ENCODE data around the gene KRTAP10-12. TPM values are rescaled to one million over a fixed set of nuclear protein-coding genes. Genes with fewer than 3 reads are reported as not detected.

Gene KRTAP10-12
- total RNA-seq, 1 experiment from 2014 or later = not detected

DNA sequence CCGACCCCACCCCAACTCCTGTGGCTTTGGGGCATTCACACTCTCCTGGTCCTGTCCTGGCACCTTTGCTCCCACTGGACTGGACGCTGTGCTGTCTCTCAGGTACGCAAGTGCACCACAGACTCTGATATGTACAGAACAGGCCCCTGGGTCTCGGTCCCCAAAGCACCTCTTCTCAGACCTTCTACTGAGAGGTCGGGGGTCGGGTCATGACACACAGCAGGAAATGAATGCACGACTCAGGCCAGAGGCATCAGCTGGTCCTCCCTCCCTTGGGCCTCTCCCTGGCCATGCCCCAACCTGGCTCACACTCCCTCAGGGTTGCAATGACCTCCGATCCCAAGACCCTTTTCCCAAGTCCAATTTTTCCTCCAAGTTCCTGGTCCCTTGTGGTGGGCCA lies 1.8 kb upstream of the KRTAP10-12 start:
- ChIA-PET CTCF (no interaction called here), POLR2A (ENCODE audit: unreplicated experiment) (no interaction called here)
- no peaks in the 10 kb centered on the region for H3F3A ChIP-seq (ENCODE audit: low read length, unreplicated experiment)
- H3K9ac ChIP-seq (ENCODE audit: low read length) = no peak overlapping the region
- no peak overlapping the region for H3K4me2 ChIP-seq (ENCODE audit: low read length)
- H3K9me2 ChIP-seq (replicated peaks; ENCODE audit: low read length) = no peaks in the 10 kb centered on the region
- BruUV-seq (replicated peaks) = no TSS peak
- H3K79me2 ChIP-seq (ENCODE audit: low read length) = no peaks in the 10 kb centered on the region
- H3K4me1 ChIP-seq (ENCODE audit: insufficient read depth, low read length) = no peaks in the 10 kb centered on the region
- no peak for DNase-seq
- H4K20me1 ChIP-seq (ENCODE audit: low read length) = no peaks in the 10 kb centered on the region
- intact Hi-C loops (cut with micrococcal nuclease) = no loop called here
- no peak for ATAC-seq
- H3K27ac ChIP-seq (ENCODE audit: low read length) = no peak overlapping the region
- no peaks in the 10 kb centered on the region for H3K36me3 ChIP-seq (ENCODE audit: low read depth, low read length)
- H2AFZ ChIP-seq (ENCODE audit: low read length) = no peak overlapping the region
- TF ChIP-seq EZH2 (IDR thresholded peaks at IDR 0.05; ENCODE audit: low read length, unreplicated experiment) (no peak), EZH2phosphoT487 (IDR thresholded peaks at IDR 0.05; ENCODE audit: borderline replicate concordance, low read length) (no peak)
- TF ChIP-seq, protein P1, sequence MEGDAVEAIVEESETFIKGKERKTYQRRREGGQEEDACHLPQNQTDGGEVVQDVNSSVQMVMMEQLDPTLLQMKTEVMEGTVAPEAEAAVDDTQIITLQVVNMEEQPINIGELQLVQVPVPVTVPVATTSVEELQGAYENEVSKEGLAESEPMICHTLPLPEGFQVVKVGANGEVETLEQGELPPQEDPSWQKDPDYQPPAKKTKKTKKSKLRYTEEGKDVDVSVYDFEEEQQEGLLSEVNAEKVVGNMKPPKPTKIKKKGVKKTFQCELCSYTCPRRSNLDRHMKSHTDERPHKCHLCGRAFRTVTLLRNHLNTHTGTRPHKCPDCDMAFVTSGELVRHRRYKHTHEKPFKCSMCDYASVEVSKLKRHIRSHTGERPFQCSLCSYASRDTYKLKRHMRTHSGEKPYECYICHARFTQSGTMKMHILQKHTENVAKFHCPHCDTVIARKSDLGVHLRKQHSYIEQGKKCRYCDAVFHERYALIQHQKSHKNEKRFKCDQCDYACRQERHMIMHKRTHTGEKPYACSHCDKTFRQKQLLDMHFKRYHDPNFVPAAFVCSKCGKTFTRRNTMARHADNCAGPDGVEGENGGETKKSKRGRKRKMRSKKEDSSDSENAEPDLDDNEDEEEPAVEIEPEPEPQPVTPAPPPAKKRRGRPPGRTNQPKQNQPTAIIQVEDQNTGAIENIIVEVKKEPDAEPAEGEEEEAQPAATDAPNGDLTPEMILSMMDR (conservative IDR thresholded peaks at IDR 0.05; ENCODE audit: low read depth, low read length) = no peak
- no peak overlapping the region for H3K4me3 ChIP-seq (ENCODE audit: low read length)
- H3K9me3 ChIP-seq (ENCODE audit: low read length) = peaks cover 17% of the 10 kb centered on the region
- no peaks in the 10 kb centered on the region for H3K27me3 ChIP-seq (ENCODE audit: low read length)

DNA sequence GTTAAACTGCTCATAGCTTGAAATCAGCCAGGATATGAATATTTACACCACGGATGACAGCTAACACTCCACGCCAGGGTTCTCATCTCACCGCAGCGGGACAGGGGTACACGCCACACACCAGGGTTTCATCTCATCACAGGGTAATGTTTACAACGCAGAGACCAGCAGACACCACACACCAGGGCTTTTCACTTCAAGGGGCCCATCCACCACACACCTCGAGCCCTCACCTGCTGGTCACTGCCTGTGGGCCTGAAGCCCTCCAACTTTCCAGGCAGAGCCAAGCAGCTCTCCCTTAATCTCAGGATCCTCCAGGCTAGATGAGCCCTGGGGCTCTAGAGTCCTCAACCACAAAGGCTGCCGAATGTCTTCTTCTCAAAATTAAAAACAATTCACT lies 1.3 kb upstream of the KRTAP10-12 start:
- H3K4me3 ChIP-seq (ENCODE audit: low read length) = no peak overlapping the region
- H4K20me1 ChIP-seq (ENCODE audit: low read length) = no peaks in the 10 kb centered on the region
- H3K4me2 ChIP-seq (ENCODE audit: low read length) = no peak overlapping the region
- peaks cover 17% of the 10 kb centered on the region for H3K9me3 ChIP-seq (ENCODE audit: low read length)
- no peaks in the 10 kb centered on the region for H3K4me1 ChIP-seq (ENCODE audit: insufficient read depth, low read length)
- H3K9ac ChIP-seq (ENCODE audit: low read length) = no peak overlapping the region
- intact Hi-C loops (cut with micrococcal nuclease) = no loop called here
- no peaks in the 10 kb centered on the region for H3K36me3 ChIP-seq (ENCODE audit: low read depth, low read length)
- DNase-seq (no peak), ATAC-seq (no peak)
- TSS peak; percentile 17 for BruUV-seq (replicated peaks)
- no peaks in the 10 kb centered on the region for H3K79me2 ChIP-seq (ENCODE audit: low read length)
- POLR2A ChIA-PET (ENCODE audit: unreplicated experiment) = no interaction called here
- no peak overlapping the region for H3K27ac ChIP-seq (ENCODE audit: low read length)
- H3K27me3 ChIP-seq (ENCODE audit: low read length) = no peaks in the 10 kb centered on the region
- H3K9me2 ChIP-seq (replicated peaks; ENCODE audit: low read length) = no peaks in the 10 kb centered on the region
- no peak for TF ChIP-seq EZH2phosphoT487 (IDR thresholded peaks at IDR 0.05; ENCODE audit: borderline replicate concordance, low read length)
- TF ChIP-seq, protein P1 (conservative IDR thresholded peaks at IDR 0.05; ENCODE audit: low read depth, low read length) = no peak
- H3F3A ChIP-seq (ENCODE audit: low read length, unreplicated experiment) = no peaks in the 10 kb centered on the region
- CTCF ChIA-PET = interaction anchor here (0.6 kb wide), 1 partner anchor 158 kb away, joined by 3 read pairs; no protein-coding TSS in a partner anchor
- H2AFZ ChIP-seq (ENCODE audit: low read length) = no peak overlapping the region

DNA sequence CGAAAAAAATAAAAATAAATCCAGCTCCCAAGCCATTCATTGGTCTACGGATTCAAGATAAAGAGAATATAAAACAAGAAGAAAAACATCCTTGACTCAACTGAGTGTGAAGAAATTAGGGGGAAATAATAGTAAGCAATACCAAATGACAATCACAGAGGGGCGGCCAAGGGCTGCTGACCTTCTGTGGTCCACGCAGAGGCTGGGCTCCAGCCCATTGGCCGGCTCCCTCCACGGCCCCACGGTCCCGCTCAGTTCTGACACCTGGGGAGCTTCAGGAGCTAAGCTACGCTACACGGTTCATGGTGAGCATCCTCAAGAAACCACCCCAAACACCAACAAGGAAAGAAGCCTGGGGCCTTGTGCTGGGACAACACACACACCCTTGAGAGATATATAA lies 400 bp upstream of the KRTAP10-12 start:
- Histone ChIP-seq H2AFZ (ENCODE audit: low read length) (no peak overlapping the region), H3K36me3 (ENCODE audit: low read depth, low read length) (no peaks in the 10 kb centered on the region), H3K4me2 (ENCODE audit: low read length) (no peak overlapping the region), H3K27ac (ENCODE audit: low read length) (no peak overlapping the region), H3K27me3 (ENCODE audit: low read length) (no peaks in the 10 kb centered on the region), H3K4me1 (ENCODE audit: insufficient read depth, low read length) (no peaks in the 10 kb centered on the region), H3K79me2 (ENCODE audit: low read length) (no peaks in the 10 kb centered on the region), H3K9me3 (ENCODE audit: low read length) (peaks cover 17% of the 10 kb centered on the region), H3K9me2 (replicated peaks; ENCODE audit: low read length) (no peaks in the 10 kb centered on the region), H3F3A (ENCODE audit: low read length, unreplicated experiment) (no peaks in the 10 kb centered on the region), H4K20me1 (ENCODE audit: low read length) (no peaks in the 10 kb centered on the region), H3K4me3 (ENCODE audit: low read length) (no peak overlapping the region), H3K9ac (ENCODE audit: low read length) (no peak overlapping the region)
- intact Hi-C loops (cut with micrococcal nuclease) = no loop called here
- DNase-seq = no peak
- ChIA-PET POLR2A (ENCODE audit: unreplicated experiment) (no interaction called here), CTCF (interaction anchor here (0.6 kb wide), 1 partner anchor 316 kb away, joined by 3 read pairs; no protein-coding TSS in a partner anchor)
- no TSS peak for BruUV-seq (replicated peaks)
- ATAC-seq = no peak
- TF ChIP-seq, protein P1 (conservative IDR thresholded peaks at IDR 0.05; ENCODE audit: low read depth, low read length) = no peak
- TF ChIP-seq EZH2phosphoT487 (IDR thresholded peaks at IDR 0.05; ENCODE audit: borderline replicate concordance, low read length) (no peak), EZH2 (IDR thresholded peaks at IDR 0.05; ENCODE audit: low read length, unreplicated experiment) (no peak)
